Raji (cell line): ENCODE measurements around the gene BCAS3.

Source experiments
- POLR2A ChIP-seq: IDR thresholded peaks from 2 replicates; pipeline ENCODE4 v1.6.1; 2011; ENCODE audit warnings: low read depth, low read length, control low read depth; ENCODE audit not compliant: insufficient read depth

BCAS3 gene

DNA sequence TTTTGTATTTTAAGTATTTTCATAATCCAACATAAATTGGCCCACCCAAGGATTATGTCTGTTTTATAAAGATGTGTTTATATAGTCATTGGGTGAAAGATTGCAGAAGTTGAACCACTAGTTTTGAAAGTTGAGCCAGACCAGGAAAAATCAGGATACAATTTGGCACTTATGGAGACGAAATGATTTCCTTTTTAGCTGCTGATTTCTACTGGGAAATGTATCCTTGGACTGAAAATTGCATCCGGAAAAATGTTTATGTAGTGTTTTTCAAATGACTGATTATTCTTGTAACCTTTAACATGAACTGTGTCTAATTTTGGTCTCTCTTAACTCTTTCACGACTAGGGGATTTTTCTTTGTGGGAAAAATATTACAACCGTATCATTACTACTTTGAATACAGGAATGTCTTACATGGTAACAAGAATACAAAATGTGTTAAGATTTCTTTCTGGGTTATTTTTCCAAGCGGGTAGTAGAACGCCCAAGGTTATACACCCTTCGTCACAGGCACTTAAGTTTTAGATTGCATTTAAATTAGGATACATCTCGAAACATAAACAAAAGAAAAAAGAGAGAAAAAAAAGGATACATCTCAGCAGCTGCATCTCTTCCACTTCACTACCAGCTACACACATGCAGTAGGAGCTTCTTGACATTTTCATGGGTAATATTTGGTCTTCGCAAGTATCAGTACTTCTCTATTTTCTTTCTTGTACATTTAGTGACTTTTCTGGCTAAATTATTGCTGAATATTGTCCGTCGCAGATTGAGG, 449.0 kb downstream of the BCAS3 start:
- TF ChIP-seq POLR2A: no peak

- TF ChIP-seq POLR2A: no peak
Measured at GRCh38 chr17:61127960-61128359, 450.3 kb downstream of the BCAS3 start.

GRCh38 chr17:61128661-61129115, 451.0 kb downstream of the BCAS3 start:
- no peak for TF ChIP-seq POLR2A

- TF ChIP-seq POLR2A: no peak
Measured at GRCh38 chr17:61129267-61130254, 451.9 kb downstream of the BCAS3 start.

- TF ChIP-seq POLR2A: no peak
Measured at GRCh38 chr17:61130330-61130729, 452.7 kb downstream of the BCAS3 start.

DNA sequence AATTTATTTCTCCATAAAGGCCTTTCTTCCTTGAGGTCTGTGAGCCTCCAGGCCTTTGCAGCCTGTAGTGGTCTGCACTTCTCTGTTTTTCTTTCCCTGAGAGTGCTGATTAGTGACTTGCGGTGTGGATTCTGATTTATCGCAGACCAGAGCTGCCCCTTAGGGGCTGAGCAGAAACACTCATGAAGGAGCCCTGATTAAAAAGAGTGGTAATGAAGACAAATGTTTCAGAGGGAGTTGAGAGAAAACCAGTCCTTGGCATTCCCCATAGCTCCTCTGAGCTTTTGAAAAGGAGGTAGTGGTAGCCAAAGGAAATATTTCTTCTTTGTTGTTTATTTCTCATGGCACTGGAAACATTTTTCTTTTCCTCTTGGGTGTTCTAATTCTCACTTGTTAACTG, 453.9 kb downstream of the BCAS3 start:
- TF ChIP-seq POLR2A: no peak

DNA sequence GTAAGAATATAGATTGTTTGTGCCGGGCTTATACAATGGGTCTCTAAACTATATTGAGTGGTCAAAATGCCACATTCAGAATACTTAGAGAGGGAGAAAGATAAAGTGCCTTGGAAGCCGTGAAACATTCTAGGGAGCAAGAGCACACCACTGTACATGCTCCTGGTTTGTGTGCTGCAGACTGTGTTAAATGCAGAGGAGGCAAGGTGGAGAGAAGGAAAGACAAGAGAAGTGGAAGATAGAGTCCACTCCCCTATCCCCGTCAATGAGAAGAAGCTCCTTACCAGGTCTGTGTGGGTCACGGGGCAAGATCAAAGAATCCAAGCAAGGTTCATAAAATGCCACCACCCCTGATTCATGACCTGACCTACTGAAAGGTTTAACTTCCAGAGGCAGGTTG, 454.9 kb downstream of the BCAS3 start:
- TF ChIP-seq POLR2A: no peak

DNA sequence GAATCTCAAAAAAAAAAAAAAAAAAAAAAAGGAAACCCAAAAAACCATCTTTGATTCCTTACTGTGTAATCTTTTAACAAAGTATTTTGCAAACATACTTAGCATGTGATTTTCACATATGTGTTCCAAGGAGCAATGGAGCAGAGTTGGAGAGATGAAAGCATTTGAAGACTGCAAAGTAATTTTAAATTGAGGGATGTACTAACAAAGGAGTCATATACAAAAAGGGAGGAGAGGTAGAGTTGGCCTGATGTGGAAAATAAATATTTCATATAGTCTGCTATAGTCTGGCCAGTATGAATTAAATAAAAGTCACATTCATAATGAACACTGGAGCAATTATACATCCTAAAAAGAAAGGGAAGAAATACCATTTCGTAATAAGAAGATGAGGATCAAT, 456.2 kb downstream of the BCAS3 start:
- no peak for TF ChIP-seq POLR2A

DNA sequence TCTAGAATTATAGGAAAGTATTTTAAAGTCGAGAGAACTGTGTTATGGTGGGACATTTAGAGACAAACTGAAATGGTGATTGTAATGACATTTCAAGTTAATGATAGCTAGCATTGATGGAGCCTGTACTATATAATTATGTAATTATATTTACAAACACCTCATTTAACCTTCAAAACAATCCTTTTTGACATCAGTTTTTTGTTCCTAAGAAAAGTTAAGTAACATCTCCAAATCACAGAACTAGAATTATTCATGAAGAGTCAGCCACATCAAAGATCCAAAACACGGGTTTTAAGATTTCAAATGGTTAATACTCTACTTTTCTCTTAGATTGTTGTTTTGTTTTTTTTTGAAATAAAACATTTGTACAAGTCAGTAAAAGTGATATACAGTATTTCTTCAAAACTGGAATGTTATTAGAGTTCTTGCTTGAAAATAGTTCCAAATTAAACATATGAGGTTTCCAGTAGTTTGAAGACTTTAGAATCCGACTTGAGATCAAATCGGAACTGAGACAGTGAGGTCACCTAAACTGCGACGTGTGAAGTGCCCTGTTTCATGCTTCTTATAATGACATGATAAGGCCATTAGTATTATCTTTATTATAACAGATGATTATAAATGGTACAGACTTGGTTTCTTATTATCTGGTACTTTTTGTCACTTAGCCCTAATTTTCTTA, 457.0 kb downstream of the BCAS3 start:
- TF ChIP-seq POLR2A: no peak

DNA sequence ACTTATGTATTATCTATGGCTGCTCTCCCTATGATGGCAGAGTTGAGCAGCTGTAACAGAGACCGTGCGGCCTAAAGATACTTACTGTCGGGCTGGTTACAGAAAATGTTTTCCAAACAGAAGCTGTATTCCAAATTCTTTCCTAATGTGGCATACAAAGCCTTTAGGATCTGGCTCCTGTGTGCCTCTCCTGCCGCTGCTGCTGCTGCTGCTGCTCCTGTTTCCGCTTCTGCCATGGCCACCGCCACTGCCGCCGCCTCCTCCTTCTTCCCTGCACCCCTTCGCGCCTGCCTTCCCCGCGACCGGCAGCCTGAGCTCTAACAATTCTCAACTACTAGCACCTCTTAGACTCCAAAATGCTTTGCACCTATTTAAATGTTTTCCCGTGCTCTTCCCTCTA, 458.1 kb downstream of the BCAS3 start:
- no peak for TF ChIP-seq POLR2A

DNA sequence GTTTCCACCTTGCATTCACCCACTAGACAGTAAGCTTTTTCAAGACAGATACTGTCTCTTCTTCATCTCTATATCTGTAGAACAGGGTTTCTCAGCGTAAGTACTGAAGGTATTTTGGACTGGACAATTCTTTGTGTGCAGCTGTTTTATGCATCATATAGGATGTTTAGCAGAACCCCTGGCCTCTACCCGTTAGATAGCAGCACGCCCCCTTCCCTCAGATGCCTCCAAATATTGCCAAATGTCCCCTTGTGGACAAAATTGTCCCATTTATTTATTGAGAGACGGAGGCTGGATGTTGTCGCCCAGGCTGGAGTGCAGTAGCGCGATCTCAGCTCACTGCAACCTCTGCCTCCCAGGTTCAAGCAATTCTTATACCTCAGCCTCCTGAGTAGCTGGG, 458.6 kb downstream of the BCAS3 start:
- no peak for TF ChIP-seq POLR2A

- TF ChIP-seq POLR2A: no peak
Measured at GRCh38 chr17:61139219-61139618, 461.6 kb downstream of the BCAS3 start.

- TF ChIP-seq POLR2A: no peak
Measured at GRCh38 chr17:61140081-61140786, 462.6 kb downstream of the BCAS3 start.

- no peak for TF ChIP-seq POLR2A
Measured at GRCh38 chr17:61143026-61143425, 465.4 kb downstream of the BCAS3 start.

DNA sequence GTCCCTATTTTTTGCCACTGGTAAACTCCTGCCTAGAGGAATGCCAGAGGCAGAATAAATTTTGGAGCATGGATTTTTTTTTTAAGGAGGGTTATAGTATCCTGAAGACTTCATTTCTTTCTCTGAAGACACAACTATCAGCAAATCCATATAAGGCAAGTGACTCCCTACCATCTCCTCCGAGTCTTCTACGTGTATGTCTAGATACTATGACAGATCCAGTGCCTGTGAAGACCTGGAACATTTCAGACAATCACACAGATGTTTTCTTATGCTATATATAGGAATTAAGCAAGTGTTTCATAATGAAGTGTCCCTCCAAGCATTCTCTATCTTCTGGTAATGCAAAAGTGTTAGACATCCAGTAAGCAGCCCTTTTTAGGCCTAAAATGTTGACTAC, 466.5 kb downstream of the BCAS3 start:
- TF ChIP-seq POLR2A: no peak
